T-helper 17 cell (primary cell): ENCODE measurements around the gene CD38. TPM values are rescaled to one million over a fixed set of nuclear protein-coding genes. Genes with fewer than 3 reads are reported as not detected.
"Not testable (repeated sequence)": the region's sequence is repeated elsewhere in the genome, so short reads cannot be mapped to it uniquely, and the experiment has no call there.

Experiments
- ATAC-seq: fragments of 150-1000 bp; cut with Tn5 transposase; 2 replicates; pipeline ENCODE4 v1.10.0; 2021; ENCODE audit warnings: mild to moderate bottlenecking, moderate library complexity
- DNase-seq, 3 donors: peaks; one replicate each; pipeline versions ENCODE4 v3.0.0 to v3.0.0-alpha.2; 2020 to 2021
- H3K9me3 ChIP-seq: one replicate; pipeline ENCODE4 v1.7.0; 2013; ENCODE audit warnings: low read length, mild to moderate bottlenecking; ENCODE audit not compliant: control insufficient read depth, poor library complexity, severe bottlenecking
- H3K27ac Mint-ChIP-seq: one replicate; pipeline ENCODE4 v1.8.0; 2022; ENCODE audit warnings: mild to moderate bottlenecking, moderate library complexity, mixed read lengths
- H3K27me3 Mint-ChIP-seq: one replicate; pipeline ENCODE4 v1.8.0; 2022; ENCODE audit warnings: mixed read lengths
- H3K36me3 Mint-ChIP-seq: one replicate; pipeline ENCODE4 v1.8.0; 2022; ENCODE audit warnings: low read depth, mixed read lengths
- H3K4me1 Mint-ChIP-seq: one replicate; pipeline ENCODE4 v1.8.0; 2022; ENCODE audit warnings: mild to moderate bottlenecking, mixed read lengths
- H3K4me3 Mint-ChIP-seq: one replicate; pipeline ENCODE4 v1.8.0; 2022; ENCODE audit warnings: mild to moderate bottlenecking, moderate library complexity, mixed read lengths
- total RNA-seq, 4 donors: library from RNA in 2 of 4; stranded (reverse) in 2 of 4; gene quantifications; one replicate each; pipeline ENCODE4 v1.2.3 and lab custom pipeline; 2022 to 2026

Gene CD38
- total RNA-seq, 2 donors from 2014 or later, result 1.4 TPM

- H3K9me3 ChIP-seq, result no peaks in the 10 kb centered on the region
- Mint-ChIP-seq H3K4me3 (no peak overlapping the region), H3K36me3 (peaks cover 3% of the 10 kb centered on the region), H3K27ac (no peak overlapping the region), H3K4me1 (peaks cover 3% of the 10 kb centered on the region), H3K27me3 (no peaks in the 10 kb centered on the region)
- DNase-seq, result no peak
- no peak for ATAC-seq
Measured at GRCh38 chr4:15837591-15837990, 59.5 kb downstream of the CD38 start.

- not testable (repeated sequence) for H3K4me3 Mint-ChIP-seq, DNase-seq, H3K27ac Mint-ChIP-seq, H3K4me1 Mint-ChIP-seq, H3K36me3 Mint-ChIP-seq, H3K27me3 Mint-ChIP-seq, ATAC-seq, H3K9me3 ChIP-seq
Measured at GRCh38 chr4:15841194-15841730, 63.1 kb downstream of the CD38 start.

- ATAC-seq (no peak), DNase-seq (no peak)
- peaks cover 2% of the 10 kb centered on the region for H3K36me3 Mint-ChIP-seq
- no peak overlapping the region for H3K4me3 Mint-ChIP-seq
- no peaks in the 10 kb centered on the region for H3K9me3 ChIP-seq
- H3K27me3 Mint-ChIP-seq, result no peaks in the 10 kb centered on the region
- no peaks in the 10 kb centered on the region for H3K4me1 Mint-ChIP-seq
- no peak overlapping the region for H3K27ac Mint-ChIP-seq
Measured at GRCh38 chr4:15847746-15848145, 69.6 kb downstream of the CD38 start.

- no peak overlapping the region for H3K27ac Mint-ChIP-seq
- DNase-seq, result no peak
- no peaks in the 10 kb centered on the region for H3K4me1 Mint-ChIP-seq
- ATAC-seq, result no peak
- peaks cover 2% of the 10 kb centered on the region for H3K36me3 Mint-ChIP-seq
- no peaks in the 10 kb centered on the region for H3K27me3 Mint-ChIP-seq
- H3K9me3 ChIP-seq, result no peaks in the 10 kb centered on the region
- no peak overlapping the region for H3K4me3 Mint-ChIP-seq
Measured at GRCh38 chr4:15848191-15848842, 70.2 kb downstream of the CD38 start.

- H3K36me3 Mint-ChIP-seq, result peaks cover 2% of the 10 kb centered on the region
- no peak overlapping the region for H3K27ac Mint-ChIP-seq
- peaks cover 14% of the 10 kb centered on the region for H3K27me3 Mint-ChIP-seq
- no peak for DNase-seq
- no peaks in the 10 kb centered on the region for H3K4me1 Mint-ChIP-seq
- no peak overlapping the region for H3K4me3 Mint-ChIP-seq
- no peak for ATAC-seq
- H3K9me3 ChIP-seq, result no peaks in the 10 kb centered on the region
Measured at GRCh38 chr4:15851969-15852368, 73.8 kb downstream of the CD38 start.

- H3K27me3 Mint-ChIP-seq, result peaks cover 14% of the 10 kb centered on the region
- ATAC-seq (no peak), DNase-seq (no peak)
- no peak overlapping the region for H3K4me3 Mint-ChIP-seq
- peaks cover 2% of the 10 kb centered on the region for H3K36me3 Mint-ChIP-seq
- no peaks in the 10 kb centered on the region for H3K9me3 ChIP-seq
- no peaks in the 10 kb centered on the region for H3K4me1 Mint-ChIP-seq
- H3K27ac Mint-ChIP-seq, result no peak overlapping the region
Measured at GRCh38 chr4:15852524-15852923, 74.4 kb downstream of the CD38 start.

GRCh38 chr4:15853345-15853744 lies 75.2 kb downstream of the CD38 start:
- Mint-ChIP-seq H3K36me3 (peaks cover 2% of the 10 kb centered on the region), H3K27me3 (peaks cover 14% of the 10 kb centered on the region), H3K4me1 (no peaks in the 10 kb centered on the region), H3K27ac (no peak overlapping the region), H3K4me3 (no peak overlapping the region)
- no peaks in the 10 kb centered on the region for H3K9me3 ChIP-seq
- ATAC-seq (no peak), DNase-seq (no peak)

GRCh38 chr4:15855804-15856475 lies 77.8 kb downstream of the CD38 start:
- Mint-ChIP-seq H3K4me1 (no peaks in the 10 kb centered on the region), H3K27me3 (peaks cover 29% of the 10 kb centered on the region), H3K27ac (no peak overlapping the region), H3K36me3 (no peaks in the 10 kb centered on the region), H3K4me3 (no peak overlapping the region)
- no peaks in the 10 kb centered on the region for H3K9me3 ChIP-seq
- DNase-seq (no peak), ATAC-seq (no peak)

GRCh38 chr4:15861198-15861597 lies 83.1 kb downstream of the CD38 start:
- not testable (repeated sequence) for H3K36me3 Mint-ChIP-seq, H3K27ac Mint-ChIP-seq, DNase-seq, H3K4me1 Mint-ChIP-seq, H3K9me3 ChIP-seq, H3K4me3 Mint-ChIP-seq
- ATAC-seq, result peak; percentile 21
- peaks cover 15% of the 10 kb centered on the region for H3K27me3 Mint-ChIP-seq

GRCh38 chr4:15864651-15865566 lies 86.8 kb downstream of the CD38 start:
- H3K4me3 Mint-ChIP-seq, result no peak overlapping the region
- no peaks in the 10 kb centered on the region for H3K27me3 Mint-ChIP-seq
- no peaks in the 10 kb centered on the region for H3K4me1 Mint-ChIP-seq
- DNase-seq (no peak), ATAC-seq (no peak)
- no peaks in the 10 kb centered on the region for H3K36me3 Mint-ChIP-seq
- H3K9me3 ChIP-seq, result no peaks in the 10 kb centered on the region
- H3K27ac Mint-ChIP-seq, result no peak overlapping the region

- DNase-seq (no peak), ATAC-seq (no peak)
- no peaks in the 10 kb centered on the region for H3K36me3 Mint-ChIP-seq
- no peaks in the 10 kb centered on the region for H3K9me3 ChIP-seq
- no peaks in the 10 kb centered on the region for H3K4me1 Mint-ChIP-seq
- H3K27ac Mint-ChIP-seq, result no peak overlapping the region
- no peak overlapping the region for H3K4me3 Mint-ChIP-seq
- H3K27me3 Mint-ChIP-seq, result peaks cover 23% of the 10 kb centered on the region
Measured at GRCh38 chr4:15868111-15868510, 90.0 kb downstream of the CD38 start.

- Mint-ChIP-seq H3K27me3 (peaks cover 24% of the 10 kb centered on the region), H3K36me3 (no peaks in the 10 kb centered on the region), H3K27ac (no peak overlapping the region), H3K4me1 (no peaks in the 10 kb centered on the region), H3K4me3 (no peak overlapping the region)
- no peak for DNase-seq
- H3K9me3 ChIP-seq, result no peaks in the 10 kb centered on the region
- ATAC-seq, result no peak
Measured at GRCh38 chr4:15868826-15869413, 90.8 kb downstream of the CD38 start.

GRCh38 chr4:15870079-15870478 lies 92.0 kb downstream of the CD38 start:
- DNase-seq, result no peak
- ATAC-seq, result no peak
- no peaks in the 10 kb centered on the region for H3K4me1 Mint-ChIP-seq
- no peaks in the 10 kb centered on the region for H3K9me3 ChIP-seq
- H3K36me3 Mint-ChIP-seq, result no peaks in the 10 kb centered on the region
- no peak overlapping the region for H3K4me3 Mint-ChIP-seq
- H3K27ac Mint-ChIP-seq, result no peak overlapping the region
- H3K27me3 Mint-ChIP-seq, result peaks cover 35% of the 10 kb centered on the region
